Measurements from ENCODE around the gene MRO.

The MRO gene

GRCh38 chr18:50749421-50749820, 70.4 kb downstream of the MRO start:
- Histone ChIP-seq H3K27ac (ENCODE audit: low read depth, low read length) (no peak overlapping the region), H3K9ac (ENCODE audit: low read length) (no peak overlapping the region), H3K4me3 (ENCODE audit: low read length) (no peak overlapping the region), H3K27me3 (ENCODE audit: control insufficient read depth, insufficient read depth, low read length) (no peaks in the 10 kb centered on the region), H3K36me3 (ENCODE audit: control insufficient read depth, insufficient read depth, low read length) (no peaks in the 10 kb centered on the region), H3K4me1 (ENCODE audit: control insufficient read depth, insufficient read depth, low read length) (no peaks in the 10 kb centered on the region)

- no peak overlapping the region for H3K9ac ChIP-seq (ENCODE audit: low read length)
- no peaks in the 10 kb centered on the region for H3K36me3 ChIP-seq (ENCODE audit: control insufficient read depth, insufficient read depth, low read length)
- no peak overlapping the region for H3K27ac ChIP-seq (ENCODE audit: low read depth, low read length)
- H3K4me3 ChIP-seq (ENCODE audit: low read length): no peak overlapping the region
- H3K4me1 ChIP-seq (ENCODE audit: control insufficient read depth, insufficient read depth, low read length): no peaks in the 10 kb centered on the region
- H3K27me3 ChIP-seq (ENCODE audit: control insufficient read depth, insufficient read depth, low read length): no peaks in the 10 kb centered on the region
Measured at GRCh38 chr18:50748243-50749229, 71.3 kb downstream of the MRO start.

- H3K9ac ChIP-seq (ENCODE audit: low read length): no peak overlapping the region
- H3K4me3 ChIP-seq (ENCODE audit: low read length): no peak overlapping the region
Measured at GRCh38 chr18:50747849-50748242, 72.0 kb downstream of the MRO start.

GRCh38 chr18:50745945-50746344, 73.9 kb downstream of the MRO start:
- Histone ChIP-seq H3K4me3 (ENCODE audit: low read length) (no peak overlapping the region), H3K27me3 (ENCODE audit: control insufficient read depth, insufficient read depth, low read length) (no peaks in the 10 kb centered on the region), H3K4me1 (ENCODE audit: control insufficient read depth, insufficient read depth, low read length) (no peaks in the 10 kb centered on the region), H3K9ac (ENCODE audit: low read length) (no peak overlapping the region), H3K36me3 (ENCODE audit: control insufficient read depth, insufficient read depth, low read length) (no peaks in the 10 kb centered on the region), H3K27ac (ENCODE audit: low read depth, low read length) (no peak overlapping the region)

More at GRCh38 chr18:50747849-50748242, 72.0 kb downstream of the MRO start:
- H3K4me1 ChIP-seq (ENCODE audit: control insufficient read depth, insufficient read depth, low read length): no peaks in the 10 kb centered on the region
- no peaks in the 10 kb centered on the region for H3K36me3 ChIP-seq (ENCODE audit: control insufficient read depth, insufficient read depth, low read length)
- no peak overlapping the region for H3K27ac ChIP-seq (ENCODE audit: low read depth, low read length)
- no peaks in the 10 kb centered on the region for H3K27me3 ChIP-seq (ENCODE audit: control insufficient read depth, insufficient read depth, low read length)
